HL-60 (cell line): ENCODE data around the gene LPCAT1.

Experiments used
- DNase-seq, 2 experiments: peaks; one replicate each; pipeline ENCODE4 v3.0.0-alpha.2; 2010 to 2020; ENCODE audit warnings: low read depth in 1 of 2, low spot score in 1 of 2
- H3K27ac ChIP-seq: fragments of 250-450 bp; sonication (Bioruptor Pico); replicated peaks from 2 replicates; pipeline ENCODE4 v1.5.1; 2020; ENCODE audit warnings: mild to moderate bottlenecking, moderate library complexity
- H3K27me3 ChIP-seq: fragments of 250-450 bp; sonication (Bioruptor Pico); 2 replicates; pipeline ENCODE4 v1.5.1; 2021; ENCODE audit warnings: mild to moderate bottlenecking, moderate library complexity; ENCODE audit not compliant: insufficient read depth, poor library complexity, severe bottlenecking
- H3K4me3 ChIP-seq: replicated peaks from 2 replicates; pipeline ENCODE4 v1.5.1; 2011; ENCODE audit warnings: mild to moderate bottlenecking, control low read depth, low read length; ENCODE audit not compliant: insufficient read depth
- GABPA ChIP-seq: IDR thresholded peaks from 2 replicates; pipeline ENCODE4 v1.6.1; 2012; ENCODE audit warnings: low read depth
- POLR2AphosphoS5 ChIP-seq: IDR thresholded peaks from 2 replicates; pipeline ENCODE4 v1.6.1; 2012; ENCODE audit warnings: low read depth
- SPI1 ChIP-seq: IDR thresholded peaks from 2 replicates; pipeline ENCODE4 v1.6.1; 2012; ENCODE audit warnings: low read depth, mild to moderate bottlenecking, borderline replicate concordance
- TF ChIP-seq, protein P1 (sequence below): IDR thresholded peaks from one replicate; pipeline ENCODE4 v1.5.1; 2011; ENCODE audit warnings: low read length, control low read depth, inconsistent platforms; ENCODE audit not compliant: insufficient read depth
- TF ChIP-seq, protein P2 (sequence below): IDR thresholded peaks from 2 replicates; pipeline ENCODE4 v1.6.1; 2012; ENCODE audit warnings: low read depth; ENCODE audit not compliant: insufficient replicate concordance

LPCAT1 gene

DNA sequence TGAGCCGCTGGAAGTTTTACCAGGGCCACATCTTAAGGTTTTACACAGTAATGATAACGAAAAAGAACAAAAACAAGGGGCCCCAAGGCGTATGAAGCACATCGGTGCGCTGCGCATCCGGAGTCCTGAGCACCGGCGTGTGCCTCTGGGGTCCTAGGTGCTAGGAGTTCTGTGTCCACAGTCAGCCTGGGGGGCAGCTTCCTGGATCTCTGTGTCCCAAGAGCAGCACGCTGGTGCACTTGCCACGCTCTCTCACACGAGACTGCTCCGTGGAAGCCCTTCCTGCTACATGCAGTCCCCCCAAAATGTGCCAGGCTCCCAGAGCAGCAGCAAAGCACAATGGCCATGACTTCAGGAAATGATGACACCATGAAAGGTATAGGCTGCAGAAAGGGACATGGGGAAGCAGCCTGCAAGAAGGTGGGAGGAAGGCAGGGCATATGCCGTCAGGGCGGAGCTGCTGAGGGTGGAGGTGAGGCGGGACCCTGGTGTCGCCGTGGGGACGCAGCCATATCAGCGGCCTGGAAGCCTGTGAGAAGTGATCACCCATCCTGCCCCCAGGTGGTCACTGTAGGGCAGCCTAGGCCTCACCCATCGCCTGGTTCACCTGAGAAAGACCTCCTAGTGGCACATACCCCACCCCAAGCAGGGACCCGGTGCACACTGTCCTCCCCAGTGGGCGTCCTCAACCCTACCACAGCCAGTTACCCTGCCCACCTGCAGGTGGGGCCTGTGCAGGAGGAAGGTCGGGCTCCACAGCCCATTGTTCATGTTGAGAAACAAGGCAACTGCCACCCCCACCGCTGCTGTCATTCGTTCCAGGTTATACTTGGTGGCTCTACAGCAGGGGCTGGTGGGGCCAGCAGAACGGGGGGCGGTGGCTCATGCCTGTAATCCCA lies 54.9 kb downstream of the LPCAT1 start:
- peak; percentile 26; the same call in 1 of the 2 replicates for TF ChIP-seq POLR2AphosphoS5
- TF ChIP-seq, protein P1, sequence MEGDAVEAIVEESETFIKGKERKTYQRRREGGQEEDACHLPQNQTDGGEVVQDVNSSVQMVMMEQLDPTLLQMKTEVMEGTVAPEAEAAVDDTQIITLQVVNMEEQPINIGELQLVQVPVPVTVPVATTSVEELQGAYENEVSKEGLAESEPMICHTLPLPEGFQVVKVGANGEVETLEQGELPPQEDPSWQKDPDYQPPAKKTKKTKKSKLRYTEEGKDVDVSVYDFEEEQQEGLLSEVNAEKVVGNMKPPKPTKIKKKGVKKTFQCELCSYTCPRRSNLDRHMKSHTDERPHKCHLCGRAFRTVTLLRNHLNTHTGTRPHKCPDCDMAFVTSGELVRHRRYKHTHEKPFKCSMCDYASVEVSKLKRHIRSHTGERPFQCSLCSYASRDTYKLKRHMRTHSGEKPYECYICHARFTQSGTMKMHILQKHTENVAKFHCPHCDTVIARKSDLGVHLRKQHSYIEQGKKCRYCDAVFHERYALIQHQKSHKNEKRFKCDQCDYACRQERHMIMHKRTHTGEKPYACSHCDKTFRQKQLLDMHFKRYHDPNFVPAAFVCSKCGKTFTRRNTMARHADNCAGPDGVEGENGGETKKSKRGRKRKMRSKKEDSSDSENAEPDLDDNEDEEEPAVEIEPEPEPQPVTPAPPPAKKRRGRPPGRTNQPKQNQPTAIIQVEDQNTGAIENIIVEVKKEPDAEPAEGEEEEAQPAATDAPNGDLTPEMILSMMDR = no peak
- Histone ChIP-seq H3K27ac (no peak overlapping the region), H3K27me3 (no peaks in the 10 kb centered on the region), H3K4me3 (no peak overlapping the region)
- DNase-seq = no peak

DNA sequence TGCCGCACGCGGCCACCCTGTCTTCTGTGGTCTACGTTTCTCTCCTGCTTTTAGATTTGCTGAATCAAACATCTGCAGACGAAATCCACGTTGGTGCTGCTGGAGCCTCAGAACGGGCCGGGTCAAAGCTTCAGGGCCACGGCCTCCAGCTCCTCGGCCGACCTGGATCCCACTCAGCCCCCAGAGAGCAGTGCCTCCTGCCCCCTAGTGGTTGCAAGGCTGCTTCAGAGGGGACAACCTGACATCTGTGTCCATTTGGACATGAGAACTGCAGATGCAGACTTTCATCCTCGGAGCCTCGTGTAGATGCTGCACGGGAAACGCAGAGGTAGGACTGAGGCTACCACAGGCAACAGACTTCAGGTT lies 55.5 kb downstream of the LPCAT1 start:
- DNase-seq = no peak
- H3K27me3 ChIP-seq = no peaks in the 10 kb centered on the region
- no peak overlapping the region for H3K4me3 ChIP-seq
- no peak overlapping the region for H3K27ac ChIP-seq
- TF ChIP-seq SPI1 (no peak), GABPA (no peak), POLR2AphosphoS5 (no peak)
- TF ChIP-seq, protein P1 = no peak
- TF ChIP-seq, protein P2, sequence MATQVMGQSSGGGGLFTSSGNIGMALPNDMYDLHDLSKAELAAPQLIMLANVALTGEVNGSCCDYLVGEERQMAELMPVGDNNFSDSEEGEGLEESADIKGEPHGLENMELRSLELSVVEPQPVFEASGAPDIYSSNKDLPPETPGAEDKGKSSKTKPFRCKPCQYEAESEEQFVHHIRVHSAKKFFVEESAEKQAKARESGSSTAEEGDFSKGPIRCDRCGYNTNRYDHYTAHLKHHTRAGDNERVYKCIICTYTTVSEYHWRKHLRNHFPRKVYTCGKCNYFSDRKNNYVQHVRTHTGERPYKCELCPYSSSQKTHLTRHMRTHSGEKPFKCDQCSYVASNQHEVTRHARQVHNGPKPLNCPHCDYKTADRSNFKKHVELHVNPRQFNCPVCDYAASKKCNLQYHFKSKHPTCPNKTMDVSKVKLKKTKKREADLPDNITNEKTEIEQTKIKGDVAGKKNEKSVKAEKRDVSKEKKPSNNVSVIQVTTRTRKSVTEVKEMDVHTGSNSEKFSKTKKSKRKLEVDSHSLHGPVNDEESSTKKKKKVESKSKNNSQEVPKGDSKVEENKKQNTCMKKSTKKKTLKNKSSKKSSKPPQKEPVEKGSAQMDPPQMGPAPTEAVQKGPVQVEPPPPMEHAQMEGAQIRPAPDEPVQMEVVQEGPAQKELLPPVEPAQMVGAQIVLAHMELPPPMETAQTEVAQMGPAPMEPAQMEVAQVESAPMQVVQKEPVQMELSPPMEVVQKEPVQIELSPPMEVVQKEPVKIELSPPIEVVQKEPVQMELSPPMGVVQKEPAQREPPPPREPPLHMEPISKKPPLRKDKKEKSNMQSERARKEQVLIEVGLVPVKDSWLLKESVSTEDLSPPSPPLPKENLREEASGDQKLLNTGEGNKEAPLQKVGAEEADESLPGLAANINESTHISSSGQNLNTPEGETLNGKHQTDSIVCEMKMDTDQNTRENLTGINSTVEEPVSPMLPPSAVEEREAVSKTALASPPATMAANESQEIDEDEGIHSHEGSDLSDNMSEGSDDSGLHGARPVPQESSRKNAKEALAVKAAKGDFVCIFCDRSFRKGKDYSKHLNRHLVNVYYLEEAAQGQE = no peak

DNA sequence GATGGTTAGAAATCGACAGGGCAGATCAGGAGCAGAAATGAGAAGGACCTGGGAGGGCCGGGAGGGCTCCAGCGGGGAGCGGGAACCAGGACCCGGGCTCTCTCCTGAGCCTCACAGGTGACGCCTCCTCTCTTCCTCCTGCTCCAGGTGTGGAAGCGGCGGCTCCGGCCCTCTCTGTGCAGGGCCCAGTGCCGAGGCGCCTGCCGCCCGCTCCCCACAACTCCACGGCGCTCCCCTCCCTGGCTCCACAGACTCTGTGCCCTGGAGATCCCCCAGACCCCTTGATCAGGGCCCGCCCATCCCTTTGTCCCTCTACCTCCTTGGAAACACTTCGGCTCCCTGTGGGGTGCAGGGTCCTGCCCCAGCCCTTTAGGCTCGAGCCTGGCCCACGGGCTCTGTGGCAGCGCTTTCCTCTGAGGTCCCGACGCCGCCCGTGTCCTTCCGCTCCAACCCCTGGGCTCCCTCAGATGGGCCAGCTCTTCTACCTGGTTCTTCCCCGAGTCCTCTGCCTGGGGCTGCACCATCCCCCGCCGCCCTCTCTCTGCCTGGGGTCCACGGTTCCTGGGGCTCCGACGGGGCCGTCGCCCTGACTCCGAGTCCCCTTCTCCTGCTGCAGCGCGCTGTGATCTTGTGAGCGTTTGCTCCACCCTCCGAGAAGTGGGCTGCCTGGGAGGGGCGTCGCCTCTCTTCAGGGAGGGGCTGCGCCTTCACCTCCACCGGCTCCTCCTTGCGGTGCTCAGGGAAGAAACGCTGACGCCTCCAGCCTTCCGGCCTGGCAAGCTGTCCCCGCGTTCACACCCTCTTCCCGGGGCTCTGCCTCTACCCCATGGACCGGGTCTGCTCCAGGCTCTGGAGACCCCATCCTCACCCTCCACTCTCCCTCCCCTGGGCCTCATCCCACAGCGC lies 56.2 kb downstream of the LPCAT1 start:
- Histone ChIP-seq H3K4me3 (no peak overlapping the region), H3K27ac (no peak overlapping the region), H3K27me3 (no peaks in the 10 kb centered on the region)
- DNase-seq = no peak
- TF ChIP-seq, protein P1 = no peak
- TF ChIP-seq GABPA (no peak), POLR2AphosphoS5 (no peak), SPI1 (no peak)
- TF ChIP-seq, protein P2 = no peak
